Activated B cell treated with CpG ODN at 0.5 μM for 24 hours (primary cell): ENCODE results near the gene CAPN9. TPM values are rescaled to one million over a fixed set of nuclear protein-coding genes. Genes with fewer than 3 reads are reported as not detected.

Source experiments
- ATAC-seq: fragments of 200-7000 bp; cut with Tn5 transposase; one replicate; pipeline ENCODE4 v1.10.0; 2021; ENCODE audit warnings: low read depth, mild to moderate bottlenecking, moderate library complexity
- CTCF ChIA-PET: fragments of 350-600 bp; sonication (Branson Sonifier 250); formaldehyde crosslinking; loops from one replicate; lab custom pipeline; 2021; ENCODE audit warnings: antibody characterized with exemption; lab: Charles Lee
- POLR2A ChIA-PET: fragments of 350-600 bp; sonication (Branson Sonifier 250); formaldehyde crosslinking; loops from one replicate; lab custom pipeline; 2021; ENCODE audit warnings: antibody characterized with exemption; lab: Charles Lee
- DNase-seq: peaks from one replicate; pipeline ENCODE4 v3.0.0; 2022
- H3K27ac Mint-ChIP-seq: one replicate; pipeline ENCODE4 v1.8.0; 2020; ENCODE audit warnings: mixed read lengths
- H3K27me3 Mint-ChIP-seq: one replicate; pipeline ENCODE4 v1.8.0; 2021; ENCODE audit warnings: mixed read lengths
- H3K36me3 Mint-ChIP-seq: one replicate; pipeline ENCODE4 v1.8.0; 2021; ENCODE audit warnings: low read depth, mixed read lengths
- H3K4me1 Mint-ChIP-seq: one replicate; pipeline ENCODE4 v1.8.0; 2021; ENCODE audit warnings: mixed read lengths
- H3K4me3 Mint-ChIP-seq: one replicate; pipeline ENCODE4 v1.8.0; 2020; ENCODE audit warnings: mild to moderate bottlenecking, mixed read lengths
- H3K9me3 Mint-ChIP-seq: one replicate; pipeline ENCODE4 v1.8.0; 2020; ENCODE audit warnings: mixed read lengths
- CTCF ChIP-seq: fragments of 200-600 bp; IDR thresholded peaks from one replicate; pipeline ENCODE4 v1.8.0; 2022; ENCODE audit warnings: antibody characterized with exemption, mild to moderate bottlenecking
- intact Hi-C: fragments of 100-400 bp; cut with micrococcal nuclease; formaldehyde crosslinking; loops from one replicate; pipeline ENCODE4 v1.15.1; 2024
- total RNA-seq: library from RNA; stranded (reverse); gene quantifications from 2 replicates; pipeline ENCODE4 v1.2.3, GENCODE V29; 2022

Gene CAPN9
- total RNA-seq, 1 donor from 2014 or later = not detected

- H3K36me3 Mint-ChIP-seq = no peaks in the 10 kb centered on the region
- H3K4me3 Mint-ChIP-seq = no peak overlapping the region
- CTCF ChIA-PET = no interaction called here
- peaks cover 12% of the 10 kb centered on the region for H3K27me3 Mint-ChIP-seq
- POLR2A ChIA-PET = no interaction called here
- intact Hi-C loops = no loop called here
- no peak for DNase-seq
- no peak overlapping the region for H3K27ac Mint-ChIP-seq
- TF ChIP-seq CTCF = no peak
- no peaks in the 10 kb centered on the region for H3K4me1 Mint-ChIP-seq
- ATAC-seq = no peak
- H3K9me3 Mint-ChIP-seq = peaks cover 7% of the 10 kb centered on the region
These were observed 11.7 kb upstream of the CAPN9 start for GRCh38 chr1:230735447-230735846.

GRCh38 chr1:230737622-230738262 is 9.4 kb upstream of the CAPN9 start:
- ATAC-seq (no peak), DNase-seq (no peak)
- no peaks in the 10 kb centered on the region for H3K4me1 Mint-ChIP-seq
- intact Hi-C loops = no loop called here
- no peak overlapping the region for H3K4me3 Mint-ChIP-seq
- no peak overlapping the region for H3K27ac Mint-ChIP-seq
- no peaks in the 10 kb centered on the region for H3K36me3 Mint-ChIP-seq
- CTCF ChIA-PET = no interaction called here
- peaks cover 7% of the 10 kb centered on the region for H3K9me3 Mint-ChIP-seq
- POLR2A ChIA-PET = no interaction called here
- TF ChIP-seq CTCF = no peak
- H3K27me3 Mint-ChIP-seq = peaks cover 15% of the 10 kb centered on the region

GRCh38 chr1:230739564-230740290 is 7.5 kb upstream of the CAPN9 start:
- intact Hi-C loops = no loop called here
- H3K4me1 Mint-ChIP-seq = no peaks in the 10 kb centered on the region
- DNase-seq = no peak
- ChIA-PET CTCF (no interaction called here), POLR2A (no interaction called here)
- no peaks in the 10 kb centered on the region for H3K36me3 Mint-ChIP-seq
- peaks cover 7% of the 10 kb centered on the region for H3K9me3 Mint-ChIP-seq
- no peak overlapping the region for H3K4me3 Mint-ChIP-seq
- H3K27me3 Mint-ChIP-seq = peaks cover 12% of the 10 kb centered on the region
- ATAC-seq = no peak
- no peak for TF ChIP-seq CTCF
- no peak overlapping the region for H3K27ac Mint-ChIP-seq

GRCh38 chr1:230743899-230744298 is 3.3 kb upstream of the CAPN9 start:
- no peaks in the 10 kb centered on the region for H3K9me3 Mint-ChIP-seq
- POLR2A ChIA-PET = no interaction called here
- peaks cover 4% of the 10 kb centered on the region for H3K4me1 Mint-ChIP-seq
- CTCF ChIA-PET = no interaction called here
- DNase-seq (no peak), ATAC-seq (no peak)
- no peaks in the 10 kb centered on the region for H3K36me3 Mint-ChIP-seq
- intact Hi-C loops = no loop called here
- H3K4me3 Mint-ChIP-seq = no peak overlapping the region
- no peak for TF ChIP-seq CTCF
- H3K27me3 Mint-ChIP-seq = peaks cover 7% of the 10 kb centered on the region
- no peak overlapping the region for H3K27ac Mint-ChIP-seq

GRCh38 chr1:230744382-230744781 is 2.8 kb upstream of the CAPN9 start:
- intact Hi-C loops = no loop called here
- H3K9me3 Mint-ChIP-seq = no peaks in the 10 kb centered on the region
- H3K27ac Mint-ChIP-seq = no peak overlapping the region
- ATAC-seq (no peak), DNase-seq (no peak)
- no peak overlapping the region for H3K4me3 Mint-ChIP-seq
- POLR2A ChIA-PET = no interaction called here
- CTCF ChIA-PET = no interaction called here
- peaks cover 7% of the 10 kb centered on the region for H3K27me3 Mint-ChIP-seq
- no peak for TF ChIP-seq CTCF
- peaks cover 8% of the 10 kb centered on the region for H3K4me1 Mint-ChIP-seq
- no peaks in the 10 kb centered on the region for H3K36me3 Mint-ChIP-seq
